Measurements from ENCODE around the gene NR2F1-AS1.
"Not testable (repeated sequence)": the region's sequence is repeated elsewhere in the genome, so short reads cannot be mapped to it uniquely, and the experiment has no call there.

NR2F1-AS1 gene

GRCh38 chr5:93517828-93518227 is 63.2 kb downstream of the NR2F1-AS1 start:
- DNase-seq: no peak

GRCh38 chr5:93513298-93513697 is 67.7 kb downstream of the NR2F1-AS1 start:
- no peak for DNase-seq

DNA sequence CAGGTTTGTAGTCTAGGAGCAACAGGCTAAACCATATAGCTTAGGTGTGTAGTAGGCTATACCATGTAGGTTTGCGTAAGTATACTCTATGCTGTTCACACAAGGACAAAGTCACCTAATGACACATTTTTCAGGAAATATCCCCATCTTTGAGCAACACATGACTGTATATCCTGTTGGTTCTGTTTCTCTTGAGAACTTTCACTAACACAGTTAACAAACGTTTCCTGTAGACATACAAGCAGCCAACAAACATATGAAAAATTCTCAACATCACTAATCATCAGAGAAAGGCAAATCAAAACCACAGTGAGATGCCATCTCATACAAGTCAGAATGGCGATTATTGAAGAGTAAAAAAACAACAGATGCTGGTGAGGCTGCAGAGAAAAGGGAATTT is 68.2 kb downstream of the NR2F1-AS1 start:
- DNase-seq: no peak

DNA sequence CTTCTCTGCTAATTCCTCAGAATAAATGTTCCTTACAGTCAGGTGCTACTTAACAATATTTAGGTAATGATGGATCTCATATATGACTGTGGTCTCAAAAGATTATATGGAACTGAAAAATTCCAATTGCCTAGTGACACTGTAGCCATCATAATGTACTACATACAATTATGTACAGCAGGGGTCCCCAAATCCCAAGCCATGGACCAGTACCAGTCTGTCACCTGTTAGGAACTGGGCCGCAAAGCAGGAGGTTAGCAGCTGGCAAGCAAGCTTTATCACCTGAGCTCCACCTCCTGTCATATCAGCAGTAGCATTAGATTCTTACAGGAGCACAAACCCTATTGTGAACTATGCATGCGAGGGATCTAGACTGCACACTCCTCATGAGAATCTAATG is 69.6 kb downstream of the NR2F1-AS1 start:
- no peak for DNase-seq

- DNase-seq: no peak
Observed at GRCh38 chr5:93510626-93511380, 70.2 kb downstream of the NR2F1-AS1 start.

- DNase-seq: not testable (repeated sequence)
Observed at GRCh38 chr5:93505553-93505952, 75.5 kb downstream of the NR2F1-AS1 start.

DNA sequence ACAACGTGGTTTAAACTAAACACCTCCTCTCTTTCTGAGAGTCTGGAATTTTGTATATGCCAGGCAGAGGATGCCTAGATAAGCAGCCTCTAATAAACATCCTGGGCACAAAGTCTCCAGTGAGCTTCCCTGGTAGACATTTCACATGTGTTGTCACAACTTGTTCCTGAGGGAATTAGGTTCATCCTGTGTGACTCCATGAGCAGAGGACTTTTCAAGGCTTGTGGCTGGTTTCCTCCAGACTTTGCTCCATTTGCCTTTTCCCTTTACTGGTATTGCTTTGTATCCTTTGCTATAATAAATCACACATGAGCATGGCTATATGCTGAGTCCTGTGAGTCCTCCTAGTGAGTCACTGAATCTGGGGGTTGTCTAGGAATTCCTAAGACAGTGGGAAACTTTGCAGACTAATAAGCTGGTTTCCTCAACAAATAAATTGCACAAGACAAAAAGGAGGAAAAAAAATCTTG is 77.4 kb downstream of the NR2F1-AS1 start:
- no peak for DNase-seq

DNA sequence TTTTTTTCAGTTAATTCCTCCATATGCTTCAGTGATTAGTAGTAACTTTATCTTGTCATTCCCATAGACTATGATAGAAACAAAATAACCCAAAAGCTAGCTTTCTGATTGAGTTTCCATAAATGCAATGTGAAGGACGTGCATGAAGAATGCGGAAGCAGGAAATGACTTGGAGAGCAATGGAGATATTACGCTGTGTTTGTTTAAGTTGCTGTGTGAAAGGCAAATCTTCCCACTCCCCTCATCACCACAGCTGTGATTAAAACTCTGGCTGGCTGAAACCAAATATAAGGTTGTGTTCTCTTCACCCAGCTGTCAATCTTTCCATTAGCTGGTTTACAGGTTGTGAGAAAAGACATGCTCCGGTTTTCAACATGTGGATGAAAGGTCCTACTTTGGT is 83.9 kb downstream of the NR2F1-AS1 start:
- no peak for DNase-seq

GRCh38 chr5:93479982-93480509 is 101.0 kb downstream of the NR2F1-AS1 start:
- no peak for DNase-seq

GRCh38 chr5:93477816-93478215 is 103.2 kb downstream of the NR2F1-AS1 start:
- DNase-seq: no peak

- peak; percentile 11 for DNase-seq
Observed at GRCh38 chr5:93476251-93476742, 104.7 kb downstream of the NR2F1-AS1 start.

DNA sequence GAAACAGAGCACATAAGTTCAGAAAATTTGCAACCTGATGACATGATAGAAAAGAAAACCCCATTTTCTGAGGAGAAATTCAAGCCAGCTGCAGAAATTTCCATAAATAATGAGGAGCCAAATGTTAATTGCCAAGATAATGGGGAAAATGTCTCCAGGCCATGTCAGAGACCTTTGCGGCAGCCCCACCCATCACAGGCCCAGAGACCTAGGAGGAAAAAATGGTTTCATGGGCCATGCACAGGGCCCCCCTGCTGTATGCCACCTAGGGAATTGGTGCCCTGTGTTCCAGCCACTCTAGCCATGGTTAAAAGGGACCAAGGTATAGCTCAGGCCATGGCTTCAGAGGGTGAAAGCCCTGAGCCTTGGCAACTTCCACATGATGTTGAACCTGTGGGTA is 118.1 kb downstream of the NR2F1-AS1 start:
- no peak for DNase-seq

GRCh38 chr5:93461756-93462155 is 119.3 kb downstream of the NR2F1-AS1 start:
- no peak for DNase-seq

GRCh38 chr5:93460286-93460685 is 120.7 kb downstream of the NR2F1-AS1 start:
- no peak for DNase-seq

DNA sequence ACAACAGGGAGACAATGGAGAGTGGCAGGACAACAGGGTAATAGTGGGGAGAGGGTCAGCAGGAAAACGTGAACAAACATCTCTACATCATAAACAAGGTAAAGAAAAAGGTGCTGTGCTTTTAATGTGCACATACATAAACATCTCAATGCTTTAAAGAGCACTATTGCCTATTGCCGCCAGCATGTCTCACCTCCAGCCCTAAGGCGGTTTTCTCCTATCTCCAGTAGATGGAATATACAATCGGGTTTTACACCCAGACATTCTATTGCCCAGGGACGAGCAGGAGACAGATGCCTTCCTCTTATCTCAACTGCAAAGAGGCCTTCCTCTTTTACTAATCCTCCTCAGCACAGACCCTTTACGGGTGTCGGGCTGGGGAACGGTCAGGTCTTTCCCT is 124.2 kb downstream of the NR2F1-AS1 start:
- DNase-seq: not testable (repeated sequence)

DNA sequence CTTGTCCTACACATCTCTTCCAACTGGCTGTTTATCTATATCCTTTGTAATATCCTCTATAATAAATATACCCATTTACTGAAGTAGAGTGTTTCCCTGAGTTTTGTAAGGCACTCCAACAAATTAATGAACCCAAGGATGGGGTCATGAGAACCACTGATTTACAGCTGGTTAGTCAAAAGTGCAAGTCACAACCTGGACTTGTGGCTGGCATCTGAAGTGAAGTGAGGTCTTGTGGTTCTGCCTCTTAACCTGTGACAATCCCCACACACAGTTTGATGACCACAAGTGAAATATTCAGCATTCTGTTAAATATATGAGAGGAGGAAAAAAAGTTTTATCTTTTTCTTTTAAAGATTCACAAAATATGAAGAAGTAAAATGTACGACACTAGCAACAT is 126.1 kb downstream of the NR2F1-AS1 start:
- no peak for DNase-seq

- no peak for DNase-seq
Observed at GRCh38 chr5:93452255-93452654, 128.8 kb downstream of the NR2F1-AS1 start.

- no peak for DNase-seq
Observed at GRCh38 chr5:93438124-93438523, 142.9 kb downstream of the NR2F1-AS1 start.

DNA sequence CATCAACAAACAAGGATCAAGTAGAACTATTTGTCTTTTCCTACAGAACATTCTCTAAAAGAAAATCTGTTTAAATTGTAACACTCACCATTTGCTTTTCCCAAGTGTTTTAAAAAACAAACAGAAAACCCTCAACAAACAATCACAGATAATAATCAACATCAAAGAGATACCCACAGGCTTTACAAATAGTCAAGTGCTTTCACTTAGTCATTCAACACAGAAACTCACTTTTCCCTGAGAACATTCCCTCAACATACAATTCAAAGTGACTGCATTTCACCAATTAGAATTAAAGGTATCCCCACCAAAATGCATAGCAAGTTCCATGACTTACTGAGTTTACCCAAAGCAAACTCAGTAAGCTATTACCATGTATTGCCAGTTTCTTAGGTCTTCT is 144.9 kb downstream of the NR2F1-AS1 start:
- DNase-seq: no peak

GRCh38 chr5:93433422-93433821 is 147.6 kb downstream of the NR2F1-AS1 start:
- DNase-seq: no peak

- no peak for DNase-seq
Observed at GRCh38 chr5:93431250-93431649, 149.8 kb downstream of the NR2F1-AS1 start.

DNA sequence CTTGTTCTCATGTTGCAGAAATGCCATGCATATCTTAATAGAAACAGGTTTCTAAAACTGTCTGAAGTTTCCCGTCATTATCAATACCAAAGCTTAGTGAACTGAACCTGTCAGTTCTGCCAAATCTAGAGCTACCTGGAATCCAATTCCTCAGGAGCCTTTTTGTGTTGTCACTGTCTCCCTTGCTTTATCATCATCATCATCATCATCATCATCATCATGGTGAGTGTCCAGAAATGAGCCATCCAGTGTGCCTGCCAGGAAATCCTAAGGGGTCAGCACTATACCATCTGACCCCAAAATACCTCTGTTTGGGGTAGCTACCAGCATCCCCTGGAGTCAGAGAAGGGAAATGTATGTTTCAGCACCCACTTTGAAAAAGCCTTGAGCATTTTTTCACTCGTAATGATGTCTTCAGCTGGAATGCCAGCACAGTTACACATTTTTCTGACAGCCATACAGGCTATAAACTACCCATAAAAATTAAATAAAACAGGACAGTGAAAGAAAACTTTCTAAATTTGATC is 150.3 kb downstream of the NR2F1-AS1 start:
- DNase-seq: no peak

DNA sequence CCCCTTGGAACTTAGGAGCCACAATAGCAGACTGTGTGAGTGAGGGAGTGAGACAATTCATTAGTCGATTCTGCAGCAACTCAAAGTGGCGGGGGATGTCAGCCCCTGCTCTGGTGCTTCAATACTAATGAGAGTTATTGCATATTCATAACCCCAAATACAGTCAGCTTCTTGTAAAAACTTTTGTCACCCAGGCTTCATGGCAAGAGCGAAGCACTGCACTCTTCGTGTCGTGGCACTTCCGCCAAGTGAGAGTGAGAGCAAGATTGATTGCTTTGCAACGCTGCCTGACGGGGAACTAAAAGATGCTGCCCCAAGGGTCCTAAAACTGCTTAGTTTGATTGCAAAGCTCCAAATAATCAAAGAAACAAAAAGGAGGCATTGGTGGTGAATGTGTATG is 150.9 kb downstream of the NR2F1-AS1 start:
- no peak for DNase-seq

DNA sequence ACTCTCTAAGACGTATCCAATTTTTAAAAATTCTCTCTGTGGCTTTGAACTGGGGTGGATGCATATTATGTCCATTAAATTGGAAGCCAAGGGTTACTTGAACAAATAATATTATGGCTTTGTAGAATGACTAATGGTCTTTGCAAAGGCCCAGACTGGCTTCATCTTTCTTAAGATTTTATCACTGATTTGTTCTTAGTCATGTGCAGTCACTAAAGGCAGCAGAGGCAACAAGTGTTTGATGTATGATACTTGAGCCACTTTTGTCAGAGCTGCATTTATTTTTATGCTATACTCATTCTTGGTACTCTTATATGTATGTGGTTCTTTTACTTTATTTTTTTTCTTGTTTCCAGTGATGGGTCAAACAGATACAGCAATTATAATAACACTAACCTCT is 152.2 kb downstream of the NR2F1-AS1 start:
- no peak for DNase-seq
